Osteoblast (primary cell): ENCODE measurements around the gene APBA2. TPM values are rescaled to one million over a fixed set of nuclear protein-coding genes. Genes with fewer than 3 reads are reported as not detected.

ENCODE experiments used
- DNase-seq: peaks from one replicate; pipeline ENCODE4 v3.0.0; 2011; ENCODE audit warnings: low spot score, mixed read lengths; ENCODE audit not compliant: insufficient read length; ENCODE audit errors: missing footprints
- H2AFZ ChIP-seq: 2 replicates; pipeline ENCODE4 v1.6.0; 2011; ENCODE audit warnings: mild to moderate bottlenecking, low read length
- H3K27ac ChIP-seq: 2 replicates; pipeline ENCODE4 v1.5.1; 2011; ENCODE audit warnings: mild to moderate bottlenecking, low read depth, low read length, moderate library complexity
- H3K27me3 ChIP-seq: 2 replicates; pipeline ENCODE4 v1.6.0; 2012; ENCODE audit warnings: mild to moderate bottlenecking, control low read depth, inconsistent platforms, low read length, moderate library complexity; ENCODE audit not compliant: insufficient read depth
- H3K36me3 ChIP-seq: 2 replicates; pipeline ENCODE4 v1.5.1; 2011; ENCODE audit warnings: mild to moderate bottlenecking, low read length, control low read depth, moderate library complexity; ENCODE audit not compliant: insufficient read depth
- H3K4me1 ChIP-seq: 2 replicates; pipeline ENCODE4 v1.5.1; 2011; ENCODE audit warnings: mild to moderate bottlenecking, low read length, control low read depth, moderate library complexity; ENCODE audit not compliant: insufficient read depth
- H3K4me2 ChIP-seq: 2 replicates; pipeline ENCODE4 v1.6.0; 2011; ENCODE audit warnings: mild to moderate bottlenecking, low read length; ENCODE audit not compliant: insufficient read depth
- H3K4me3 ChIP-seq: fragments of 200-600 bp; sonication (generic); 3 replicates; pipeline ENCODE4 v1.5.1; 2012; ENCODE audit warnings: mild to moderate bottlenecking, low read length, inconsistent platforms; ENCODE audit not compliant: insufficient read depth
- H3K79me2 ChIP-seq: 2 replicates; pipeline ENCODE4 v1.6.0; 2012; ENCODE audit warnings: mild to moderate bottlenecking, low read length, control low read depth, inconsistent platforms; ENCODE audit not compliant: insufficient read depth
- H3K9me3 ChIP-seq: 2 replicates; pipeline ENCODE4 v1.5.1; 2011; ENCODE audit warnings: low read depth, low read length, control low read depth
- H4K20me1 ChIP-seq: 2 replicates; pipeline ENCODE4 v1.6.0; 2012; ENCODE audit warnings: mild to moderate bottlenecking, low read length, control low read depth; ENCODE audit not compliant: insufficient read depth
- total RNA-seq: library from RNA; depleted of rRNA; stranded (reverse); fragments of >200 nt; gene quantifications from 2 replicates; pipeline ENCODE4 v1.2.3, GENCODE V29; 2012
- TF ChIP-seq, protein P1 (sequence below): IDR thresholded peaks from 2 replicates; pipeline ENCODE4 v1.5.1; 2011; ENCODE audit warnings: mild to moderate bottlenecking, low read depth, low read length, moderate library complexity; ENCODE audit errors: extremely low read depth

APBA2 gene
- total RNA-seq, 1 donor: 6.2 TPM

DNA sequence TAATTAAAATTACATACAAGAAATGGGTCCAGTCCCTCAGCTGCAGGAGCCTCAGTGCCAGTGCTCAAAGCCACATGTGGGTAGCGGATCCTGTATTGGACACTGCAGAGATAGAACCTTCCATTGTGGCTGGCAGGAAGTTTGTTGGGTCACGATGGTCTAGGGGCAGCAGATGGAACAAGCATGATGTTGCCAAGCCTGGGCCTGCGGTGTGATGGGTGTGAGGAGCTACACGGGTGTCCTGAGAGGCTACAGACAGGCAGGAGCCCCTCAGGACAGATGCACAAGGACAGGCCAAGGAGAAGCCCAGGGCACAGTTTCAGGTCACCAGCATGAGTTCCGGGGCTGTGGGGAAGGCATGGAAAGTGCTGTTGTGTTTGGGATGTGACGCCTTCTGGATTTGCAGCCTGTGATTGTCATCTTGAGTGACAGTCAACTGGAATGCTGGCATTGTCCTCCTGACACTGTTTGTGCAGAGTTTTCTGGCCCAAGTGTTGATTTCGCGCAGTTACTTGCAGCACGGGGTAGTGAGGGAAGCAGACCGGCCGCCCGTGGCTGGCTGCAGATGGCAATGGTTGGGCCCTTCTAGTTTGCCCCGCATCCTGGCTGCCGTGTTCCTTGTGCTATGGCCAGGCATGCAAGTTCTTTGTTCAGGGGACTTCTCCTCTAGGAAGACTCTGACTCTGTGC lies 206.7 kb downstream of the APBA2 start:
- Histone ChIP-seq H3K79me2 (no peaks in the 10 kb centered on the region), H3K9me3 (no peaks in the 10 kb centered on the region), H3K36me3 (no peaks in the 10 kb centered on the region), H3K27ac (no peak overlapping the region), H4K20me1 (no peaks in the 10 kb centered on the region), H3K4me2 (no peak overlapping the region), H3K27me3 (no peaks in the 10 kb centered on the region), H2AFZ (no peak overlapping the region), H3K4me3 (no peak overlapping the region), H3K4me1 (no peaks in the 10 kb centered on the region)
- TF ChIP-seq, protein P1, sequence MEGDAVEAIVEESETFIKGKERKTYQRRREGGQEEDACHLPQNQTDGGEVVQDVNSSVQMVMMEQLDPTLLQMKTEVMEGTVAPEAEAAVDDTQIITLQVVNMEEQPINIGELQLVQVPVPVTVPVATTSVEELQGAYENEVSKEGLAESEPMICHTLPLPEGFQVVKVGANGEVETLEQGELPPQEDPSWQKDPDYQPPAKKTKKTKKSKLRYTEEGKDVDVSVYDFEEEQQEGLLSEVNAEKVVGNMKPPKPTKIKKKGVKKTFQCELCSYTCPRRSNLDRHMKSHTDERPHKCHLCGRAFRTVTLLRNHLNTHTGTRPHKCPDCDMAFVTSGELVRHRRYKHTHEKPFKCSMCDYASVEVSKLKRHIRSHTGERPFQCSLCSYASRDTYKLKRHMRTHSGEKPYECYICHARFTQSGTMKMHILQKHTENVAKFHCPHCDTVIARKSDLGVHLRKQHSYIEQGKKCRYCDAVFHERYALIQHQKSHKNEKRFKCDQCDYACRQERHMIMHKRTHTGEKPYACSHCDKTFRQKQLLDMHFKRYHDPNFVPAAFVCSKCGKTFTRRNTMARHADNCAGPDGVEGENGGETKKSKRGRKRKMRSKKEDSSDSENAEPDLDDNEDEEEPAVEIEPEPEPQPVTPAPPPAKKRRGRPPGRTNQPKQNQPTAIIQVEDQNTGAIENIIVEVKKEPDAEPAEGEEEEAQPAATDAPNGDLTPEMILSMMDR: no peak
- DNase-seq: no peak

DNA sequence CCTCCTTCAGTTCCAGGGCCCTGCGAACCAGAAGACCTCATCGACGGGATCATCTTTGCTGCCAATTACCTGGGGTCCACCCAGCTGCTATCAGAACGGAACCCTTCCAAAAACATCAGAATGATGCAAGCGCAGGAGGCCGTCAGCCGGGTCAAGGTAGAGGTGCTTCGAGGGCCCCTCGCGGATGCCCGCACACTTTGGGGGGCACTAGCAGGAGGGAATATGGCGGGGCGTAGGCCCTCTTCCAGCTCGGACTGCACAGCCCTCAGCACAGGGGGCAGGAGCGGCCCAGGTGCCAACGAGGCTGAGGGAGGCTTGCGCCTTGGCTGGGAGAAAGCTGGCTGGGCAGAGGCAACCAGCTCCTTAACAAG lies 207.3 kb downstream of the APBA2 start:
- Histone ChIP-seq H3K4me3 (no peak overlapping the region), H2AFZ (no peak overlapping the region), H4K20me1 (no peaks in the 10 kb centered on the region), H3K4me1 (no peaks in the 10 kb centered on the region), H3K9me3 (no peaks in the 10 kb centered on the region), H3K4me2 (no peak overlapping the region), H3K36me3 (no peaks in the 10 kb centered on the region), H3K27me3 (no peaks in the 10 kb centered on the region), H3K27ac (no peak overlapping the region), H3K79me2 (no peaks in the 10 kb centered on the region)
- TF ChIP-seq, protein P1: no peak
- no peak for DNase-seq

DNA sequence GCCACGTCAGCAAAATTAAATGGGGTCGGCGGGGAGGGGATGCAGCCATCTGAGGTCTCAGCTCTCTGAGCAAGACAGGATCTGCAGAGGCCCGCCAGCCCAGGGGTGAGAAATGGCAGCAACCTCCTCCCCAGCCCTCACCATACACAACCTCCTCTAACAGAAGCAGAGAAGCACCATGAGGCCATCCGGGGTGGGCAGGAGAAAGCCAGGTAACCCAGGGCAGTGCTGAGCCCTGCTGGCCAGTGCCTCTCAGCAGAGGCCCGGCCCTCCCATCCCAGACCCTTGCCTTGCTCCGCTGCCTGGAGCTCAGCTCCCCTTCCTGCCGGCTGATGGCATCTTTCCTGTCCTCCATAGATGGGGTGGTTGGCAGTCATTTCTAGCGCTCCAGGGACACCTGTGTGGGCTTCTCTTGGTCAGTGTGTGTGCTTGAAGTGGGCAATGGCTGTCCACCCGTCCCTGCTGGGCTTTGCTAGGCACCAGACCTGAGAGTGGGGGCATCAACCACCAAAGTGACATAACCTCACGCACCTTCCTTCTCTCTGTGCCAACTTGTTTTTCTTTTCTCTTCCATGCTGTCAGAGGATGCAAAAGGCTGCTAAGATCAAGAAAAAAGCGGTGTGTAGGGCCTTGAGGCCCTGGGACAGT lies 208.0 kb downstream of the APBA2 start:
- no peaks in the 10 kb centered on the region for H3K79me2 ChIP-seq
- H3K4me1 ChIP-seq: no peaks in the 10 kb centered on the region
- no peaks in the 10 kb centered on the region for H4K20me1 ChIP-seq
- no peak for DNase-seq
- H3K9me3 ChIP-seq: no peaks in the 10 kb centered on the region
- no peaks in the 10 kb centered on the region for H3K27me3 ChIP-seq
- H3K27ac ChIP-seq: no peak overlapping the region
- H3K4me2 ChIP-seq: no peak overlapping the region
- TF ChIP-seq, protein P1: no peak
- H3K36me3 ChIP-seq: no peaks in the 10 kb centered on the region
- H3K4me3 ChIP-seq: no peak overlapping the region
- no peak overlapping the region for H2AFZ ChIP-seq

DNA sequence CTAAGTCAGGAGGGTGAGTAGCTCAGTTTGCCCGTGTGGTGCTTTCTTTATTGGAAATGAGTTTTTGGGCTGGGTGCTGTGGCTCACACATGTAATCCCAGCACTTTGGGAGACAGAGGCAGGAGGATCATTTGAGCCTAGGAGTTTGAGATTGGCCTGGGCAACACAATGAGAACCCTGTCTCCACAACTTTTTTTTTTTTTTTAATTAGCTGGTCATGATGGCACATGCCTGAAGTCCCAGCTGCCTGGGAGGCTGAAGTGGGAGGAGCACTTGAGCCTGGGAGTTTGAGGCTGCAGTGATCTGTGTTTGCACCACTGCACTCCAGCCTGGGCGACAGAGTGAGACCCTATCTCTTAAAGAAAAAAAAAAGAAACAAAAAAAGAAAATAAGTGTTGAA lies 208.9 kb downstream of the APBA2 start:
- Histone ChIP-seq H3K9me3 (no peaks in the 10 kb centered on the region), H3K4me3 (no peak overlapping the region), H3K4me1 (no peaks in the 10 kb centered on the region), H3K36me3 (no peaks in the 10 kb centered on the region), H2AFZ (no peak overlapping the region), H3K27ac (no peak overlapping the region), H3K27me3 (no peaks in the 10 kb centered on the region), H4K20me1 (no peaks in the 10 kb centered on the region), H3K79me2 (no peaks in the 10 kb centered on the region), H3K4me2 (no peak overlapping the region)
- TF ChIP-seq, protein P1: no peak
- DNase-seq: no peak
